HCT116 (cell line): ENCODE results near the gene FBXO5. TPM values are rescaled to one million over a fixed set of nuclear protein-coding genes. Genes with fewer than 3 reads are reported as not detected.

Experiments used
- ATAC-seq: fragments of 200-7000 bp; cut with Tn5 transposase; 2 replicates; pipeline ENCODE4 v1.9.1; 2020; ENCODE audit warnings: mild to moderate bottlenecking, moderate library complexity
- BruUV-seq: library from RNA; stranded (reverse); fragments of 400-500 nt; replicated peaks from 2 replicates; lab custom pipeline; 2021; lab: Mats Ljungman, UMichigan
- CTCF ChIA-PET: fragments of 300-600 bp; sonication (Branson Sonifier 250); formaldehyde crosslinking; loops from one replicate; lab custom pipeline; 2021; ENCODE audit warnings: antibody characterized with exemption; lab: Charles Lee
- POLR2A ChIA-PET: fragments of 300-600, 350-600 bp; sonication (Branson Sonifier 250); formaldehyde crosslinking; loops from one replicate; lab custom pipeline; 2021; ENCODE audit warnings: antibody characterized with exemption; lab: Charles Lee
- RAD21 ChIA-PET, 2 experiments: fragments of 300-600 bp; sonication (Branson Sonifier 250); formaldehyde crosslinking; loops; one replicate each; lab custom pipeline; 2023; ENCODE audit warnings: low total read pairs in 2 of 2; ENCODE audit not compliant: uncharacterized antibody in 2 of 2, unreplicated experiment in 2 of 2, low non-redundant PET in 1 of 2; lab: Charles Lee
- DNase-seq: peaks from one replicate; pipeline ENCODE4 v3.0.0-alpha.2; 2010; ENCODE audit warnings: low read depth, low spot score
- H2AFZ ChIP-seq: fragments of 200-600 bp; shearing (Covaris generic), sonication (generic); 2 replicates; pipeline ENCODE4 v1.6.1; 2017; ENCODE audit warnings: low read depth, mixed run types, mixed read lengths, antibody characterized with exemption, low read length; ENCODE audit not compliant: poor library complexity, severe bottlenecking
- H3K27ac ChIP-seq: 2 replicates; pipeline ENCODE4 v1.5.1; 2012; ENCODE audit warnings: low read depth, low read length
- H3K27me3 ChIP-seq: fragments of 200-600 bp; sonication (generic); 2 replicates; pipeline ENCODE4 v1.6.1; 2016; ENCODE audit warnings: mixed run types, low read length, mixed read lengths; ENCODE audit not compliant: insufficient read depth
- H3K36me3 ChIP-seq, 2 experiments: fragments of 200-500 bp in 1 of 2; fragments of 200-600 bp in 1 of 2; sonication (Bioruptor generic) in 1 of 2; sonication (generic) in 1 of 2; 2 replicates each; pipeline versions ENCODE4 v1.5.1 to v1.6.1; 2014 to 2016; ENCODE audit warnings: low read length in 2 of 2, inconsistent platforms in 1 of 2, mixed read lengths in 1 of 2, mixed run types in 1 of 2; ENCODE audit not compliant: insufficient read depth in 2 of 2, control insufficient read depth in 1 of 2
- H3K4me1 ChIP-seq, 2 experiments: fragments of 200-600 bp in 1 of 2; sonication (generic) in 1 of 2; 2 replicates each; pipeline versions ENCODE4 v1.5.1 to v1.6.1; 2012 to 2017; ENCODE audit warnings: low read length in 2 of 2, inconsistent platforms in 1 of 2, mild to moderate bottlenecking in 1 of 2, mixed read lengths in 1 of 2, mixed run types in 1 of 2, moderate library complexity in 1 of 2; ENCODE audit not compliant: insufficient read depth in 2 of 2, control insufficient read depth in 1 of 2
- H3K4me2 ChIP-seq: fragments of 200-600 bp; sonication (generic); 2 replicates; pipeline ENCODE4 v1.6.1; 2017; ENCODE audit warnings: mixed run types, low read length, mixed read lengths
- H3K4me3 ChIP-seq, 2 experiments: fragments of 200-600 bp in 1 of 2; sonication (generic) in 1 of 2; replicated peaks in 1 of 2; 2 replicates each; pipeline ENCODE4 v1.5.1; 2011 to 2016; ENCODE audit warnings: low read length in 2 of 2, control low read depth in 1 of 2, low read depth in 1 of 2, mild to moderate bottlenecking in 1 of 2, mixed read lengths in 1 of 2, mixed run types in 1 of 2
- H3K79me2 ChIP-seq: fragments of 200-600 bp; sonication (generic); 2 replicates; pipeline ENCODE4 v1.6.1; 2017; ENCODE audit warnings: mild to moderate bottlenecking, mixed run types, low read length, moderate library complexity, mixed read lengths; ENCODE audit not compliant: insufficient read depth
- H3K9ac ChIP-seq: fragments of 200-600 bp; sonication (generic); 2 replicates; pipeline ENCODE4 v1.6.1; 2016; ENCODE audit warnings: low read length, mixed read lengths
- H3K9me2 ChIP-seq: fragments of 200-600 bp; sonication (generic), shearing (Covaris generic); 2 replicates; pipeline ENCODE4 v1.6.1; 2017; ENCODE audit warnings: mixed run types, mild to moderate bottlenecking, moderate library complexity; ENCODE audit not compliant: insufficient read depth
- H3K9me3 ChIP-seq, 2 experiments: fragments of 200-500 bp in 1 of 2; fragments of 200-600 bp in 1 of 2; sonication (Bioruptor generic) in 1 of 2; sonication (generic) in 1 of 2; 2 replicates each; pipeline ENCODE4 v1.6.1; 2014 to 2017; ENCODE audit warnings: low read length in 2 of 2, mixed read lengths in 2 of 2, inconsistent platforms in 1 of 2, low read depth in 1 of 2, mild to moderate bottlenecking in 1 of 2, mixed run types in 1 of 2, moderate library complexity in 1 of 2; ENCODE audit not compliant: control insufficient read depth in 1 of 2, insufficient read depth in 1 of 2
- H4K20me1 ChIP-seq: fragments of 200-600 bp; sonication (generic), shearing (Covaris generic); 2 replicates; pipeline ENCODE4 v1.6.1; 2017; ENCODE audit warnings: mixed run types, mild to moderate bottlenecking, moderate library complexity; ENCODE audit not compliant: insufficient read depth
- ATF3 ChIP-seq: IDR thresholded peaks from 2 replicates; pipeline ENCODE4 v1.6.1; 2012
- EZH2 ChIP-seq: fragments of 200-600 bp; sonication (generic); IDR thresholded peaks from 2 replicates; pipeline ENCODE4 v1.6.1; 2017; ENCODE audit warnings: antibody characterized with exemption, mixed run types
- FOSL1 ChIP-seq: IDR thresholded peaks from 2 replicates; pipeline ENCODE4 v1.6.1; 2012; ENCODE audit warnings: low read depth
- RAD21 ChIP-seq: IDR thresholded peaks from 2 replicates; pipeline ENCODE4 v1.6.1; 2012; ENCODE audit warnings: low read depth, mild to moderate bottlenecking
- REST ChIP-seq: IDR thresholded peaks from 2 replicates; pipeline ENCODE4 v1.6.1; 2012; ENCODE audit warnings: low read depth
- SIN3A ChIP-seq: IDR thresholded peaks from 2 replicates; pipeline ENCODE4 v1.6.1; 2012; ENCODE audit warnings: low read depth
- SRF ChIP-seq: IDR thresholded peaks from 2 replicates; pipeline ENCODE4 v1.6.1; 2012; ENCODE audit warnings: low read depth
- YY1 ChIP-seq: IDR thresholded peaks from 2 replicates; pipeline ENCODE4 v1.6.1; 2011; ENCODE audit warnings: low read length, low read depth, moderate library complexity, mild to moderate bottlenecking; ENCODE audit not compliant: insufficient replicate concordance; ENCODE audit errors: extremely low read depth
- ZBTB33 ChIP-seq: IDR thresholded peaks from 2 replicates; pipeline ENCODE4 v1.6.1; 2011; ENCODE audit warnings: mild to moderate bottlenecking, low read length, moderate library complexity; ENCODE audit not compliant: insufficient replicate concordance; ENCODE audit errors: extremely low read depth
- ZFX ChIP-seq: fragments of 450-650 bp; IDR thresholded peaks from 2 replicates; pipeline ENCODE4 v1.6.1; 2017
- intact Hi-C: fragments of 100-400 bp; cut with micrococcal nuclease; formaldehyde crosslinking; loops from 2 replicates; pipeline ENCODE4 v1.10.0; 2022
- total RNA-seq: library from RNA; stranded (reverse); gene quantifications from one replicate; pipeline ENCODE4 v1.2.1, GENCODE V29; 2021; ENCODE audit not compliant: unreplicated experiment

The FBXO5 gene
- total RNA-seq, 1 experiment from 2014 or later = 38.9 TPM

GRCh38 chr6:152932865-152933264 is 50.0 kb downstream of the FBXO5 start:
- no peak overlapping the region for H3K27ac ChIP-seq
- H3K9ac ChIP-seq = no peak overlapping the region
- ChIA-PET POLR2A (no interaction called here), CTCF (no interaction called here), RAD21 (no interaction called here)
- H2AFZ ChIP-seq = no peak overlapping the region
- H3K9me2 ChIP-seq = no peaks in the 10 kb centered on the region
- no peak overlapping the region for H3K4me3 ChIP-seq
- H4K20me1 ChIP-seq = no peaks in the 10 kb centered on the region
- DNase-seq (no peak), ATAC-seq (no peak)
- no peak overlapping the region for H3K4me2 ChIP-seq
- H3K36me3 ChIP-seq = no peaks in the 10 kb centered on the region
- no peaks in the 10 kb centered on the region for H3K9me3 ChIP-seq
- no peaks in the 10 kb centered on the region for H3K79me2 ChIP-seq
- H3K27me3 ChIP-seq = peaks cover 39% of the 10 kb centered on the region
- no TSS peak for BruUV-seq
- no peaks in the 10 kb centered on the region for H3K4me1 ChIP-seq
- intact Hi-C loops = no loop called here
- no peak for TF ChIP-seq SRF
- TF ChIP-seq EZH2 = no peak
- TF ChIP-seq YY1 = no peak
- TF ChIP-seq ATF3 = no peak
- no peak for TF ChIP-seq FOSL1
- TF ChIP-seq ZBTB33 = no peak
- TF ChIP-seq REST = no peak
- no peak for TF ChIP-seq ZFX
- TF ChIP-seq SIN3A = no peak
- no peak for TF ChIP-seq RAD21
